HL-60/S4 treated with phorbol 12-myristate 13-acetate at 8.2 ng/mL for 4 days and 3 days (cell line): ENCODE results near the gene DEFB131B.
"Not testable (repeated sequence)": the region's sequence is repeated elsewhere in the genome, so short reads cannot be mapped to it uniquely, and the experiment has no call there.

ENCODE experiments used
- in situ Hi-C: fragments of 300-500 bp; cut with MboI; formaldehyde crosslinking; loops from 2 replicates; pipeline ENCODE4 v1.15.0; 2022; ENCODE audit warnings: low sequenced_read_pairs

Gene DEFB131B

DNA sequence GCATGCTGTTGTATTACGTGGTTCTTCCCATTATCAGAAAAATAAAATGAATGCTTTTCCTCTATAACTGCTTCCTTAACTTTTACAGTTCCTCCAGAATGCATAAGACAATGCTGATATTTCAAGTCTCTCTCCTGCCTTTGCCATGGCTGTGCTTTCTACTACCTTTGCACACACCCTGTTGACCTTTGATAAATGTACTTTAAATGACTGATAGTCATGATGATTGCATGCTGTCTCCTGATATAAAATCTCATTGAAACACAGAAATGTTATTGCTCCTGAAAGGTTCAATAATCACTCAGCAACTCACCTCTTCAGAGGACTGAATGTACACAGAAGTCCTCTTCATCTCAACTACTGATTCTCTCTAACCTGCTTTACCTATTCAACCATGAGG is at the start of gene DEFB131B:
Gene DEFB131B (plus strand): TSS at position 395 of the 400 bp plus-strand sequence. CDS start 0 bp downstream, at position 395.
- in situ Hi-C loops, result not testable (repeated sequence)

GRCh38 chr11:71829247-71829646 is 49.0 kb upstream of the DEFB131B start:
- in situ Hi-C loops, result not testable (repeated sequence)

GRCh38 chr11:71829686-71830085 is 48.6 kb upstream of the DEFB131B start:
- in situ Hi-C loops, result not testable (repeated sequence)

GRCh38 chr11:71832811-71833210 is 45.4 kb upstream of the DEFB131B start, which contains the start of gene DEFB108B:
TSS of gene DEFB108B (plus strand) at chr11:71833200. CDS start at chr11:71833200, 0 bp downstream.
- in situ Hi-C loops, result not testable (repeated sequence)

GRCh38 chr11:71842720-71843119 is 35.5 kb upstream of the DEFB131B start:
- in situ Hi-C loops, result not testable (repeated sequence)

DNA sequence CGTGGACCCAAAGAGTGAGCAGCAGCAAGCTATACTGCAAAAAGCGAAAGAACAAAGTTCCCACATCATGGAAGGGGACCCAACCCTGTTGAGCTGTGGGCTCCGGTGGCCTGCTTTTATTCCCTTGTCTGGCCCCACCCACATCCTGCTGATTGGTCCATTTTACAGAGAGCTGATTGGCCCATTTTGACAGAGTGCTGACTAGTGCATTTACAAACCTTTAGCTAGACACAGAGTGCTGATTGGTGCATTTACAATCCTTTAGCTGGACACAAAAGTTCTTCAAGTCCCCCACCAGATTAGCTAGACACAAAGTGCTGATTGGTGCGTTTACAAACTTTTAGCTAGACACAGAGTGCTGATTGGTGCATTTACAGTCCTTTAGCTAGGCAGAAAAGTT is 34.9 kb upstream of the DEFB131B start:
- in situ Hi-C loops, result not testable (repeated sequence)

- in situ Hi-C loops, result no loop called here
Measured at GRCh38 chr11:71843858-71844257, 34.4 kb upstream of the DEFB131B start.

- in situ Hi-C loops, result not testable (repeated sequence)
Measured at GRCh38 chr11:71853895-71854294, 24.4 kb upstream of the DEFB131B start.

GRCh38 chr11:71855880-71856279 is 22.4 kb upstream of the DEFB131B start:
- in situ Hi-C loops, result not testable (repeated sequence)

DNA sequence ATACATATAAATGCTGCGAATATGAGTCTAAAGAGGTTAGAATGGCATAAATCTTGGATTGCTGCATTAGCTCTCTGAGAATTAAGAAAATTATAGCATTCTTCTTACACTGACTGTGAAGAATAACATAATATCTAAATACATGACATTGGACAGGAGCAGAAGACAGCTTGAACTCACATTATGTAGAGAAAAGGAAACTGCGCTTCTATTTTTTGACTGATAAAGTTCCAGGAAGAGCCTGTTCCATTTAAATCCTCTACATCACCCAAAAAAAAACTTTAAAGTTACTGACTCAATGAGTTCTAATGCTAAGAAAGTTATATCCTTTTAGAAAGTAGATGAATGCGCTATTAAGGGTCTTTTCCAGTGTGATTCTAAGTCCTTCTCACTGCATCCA is 17.4 kb upstream of the DEFB131B start:
- in situ Hi-C loops, result not testable (repeated sequence)

GRCh38 chr11:71863978-71864627 is 14.2 kb upstream of the DEFB131B start:
- in situ Hi-C loops, result not testable (repeated sequence)

DNA sequence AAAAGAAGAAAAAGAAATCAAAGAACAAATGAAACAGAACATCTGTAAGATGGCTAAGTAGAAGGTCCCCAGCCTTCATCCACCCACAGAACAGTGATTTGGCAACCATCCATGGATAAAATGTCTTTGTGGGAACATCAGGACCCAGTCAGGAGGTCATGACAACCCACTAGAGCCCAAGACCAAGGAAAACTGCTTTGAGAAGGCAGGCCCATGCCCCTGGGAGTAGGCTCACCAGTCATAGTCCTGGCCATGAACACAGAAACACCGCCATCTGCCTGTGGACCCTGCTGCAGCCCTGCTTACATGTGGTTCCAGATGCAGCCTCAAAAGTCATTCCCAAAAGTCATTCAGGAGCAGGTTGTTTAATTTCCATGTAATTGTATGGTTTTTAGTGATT is 11.0 kb upstream of the DEFB131B start:
- in situ Hi-C loops, result not testable (repeated sequence)

GRCh38 chr11:71869931-71870330 is 8.3 kb upstream of the DEFB131B start:
- in situ Hi-C loops, result not testable (repeated sequence)

DNA sequence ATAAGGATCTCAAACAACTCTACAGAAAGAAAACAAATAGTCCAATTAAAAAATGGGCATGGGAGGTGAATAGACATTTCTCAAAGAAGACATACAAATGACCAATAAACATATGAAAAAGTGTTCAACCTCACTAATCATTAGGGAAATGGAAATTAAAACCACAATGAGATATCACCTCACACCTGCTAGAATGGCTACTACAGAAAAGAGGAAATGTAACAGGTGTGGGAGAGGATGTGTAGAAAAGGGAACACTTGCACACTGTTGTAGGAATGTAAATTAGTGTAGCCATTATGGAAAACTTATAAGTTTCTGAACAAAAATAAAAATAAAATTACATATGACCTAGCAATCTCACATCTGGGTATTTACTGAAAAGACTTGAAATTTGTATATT is 7.6 kb upstream of the DEFB131B start:
- in situ Hi-C loops, result not testable (repeated sequence)

GRCh38 chr11:71876262-71876661 is 2.0 kb upstream of the DEFB131B start:
- in situ Hi-C loops, result not testable (repeated sequence)

DNA sequence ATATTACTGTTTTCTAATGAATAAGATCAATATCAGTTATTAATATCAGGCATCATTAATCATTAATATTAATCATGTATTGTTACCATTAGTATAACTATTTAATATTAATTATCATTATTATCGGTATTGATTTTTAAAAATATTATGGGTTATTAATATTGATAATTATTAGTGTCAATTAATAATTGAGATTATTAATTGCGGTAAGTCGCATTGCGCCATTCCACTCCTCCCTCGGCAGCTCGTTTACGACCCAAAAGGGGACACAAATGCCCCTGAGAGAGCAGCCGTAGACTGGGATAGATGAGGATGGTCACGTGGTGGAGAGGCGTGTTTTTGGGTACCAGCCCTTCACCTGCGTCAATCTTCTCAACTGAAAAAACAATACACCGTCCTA is 7.6 kb downstream of the DEFB131B start:
- in situ Hi-C loops, result not testable (repeated sequence)

- in situ Hi-C loops, result not testable (repeated sequence)
Measured at GRCh38 chr11:71888335-71889010, 10.2 kb downstream of the DEFB131B start.

DNA sequence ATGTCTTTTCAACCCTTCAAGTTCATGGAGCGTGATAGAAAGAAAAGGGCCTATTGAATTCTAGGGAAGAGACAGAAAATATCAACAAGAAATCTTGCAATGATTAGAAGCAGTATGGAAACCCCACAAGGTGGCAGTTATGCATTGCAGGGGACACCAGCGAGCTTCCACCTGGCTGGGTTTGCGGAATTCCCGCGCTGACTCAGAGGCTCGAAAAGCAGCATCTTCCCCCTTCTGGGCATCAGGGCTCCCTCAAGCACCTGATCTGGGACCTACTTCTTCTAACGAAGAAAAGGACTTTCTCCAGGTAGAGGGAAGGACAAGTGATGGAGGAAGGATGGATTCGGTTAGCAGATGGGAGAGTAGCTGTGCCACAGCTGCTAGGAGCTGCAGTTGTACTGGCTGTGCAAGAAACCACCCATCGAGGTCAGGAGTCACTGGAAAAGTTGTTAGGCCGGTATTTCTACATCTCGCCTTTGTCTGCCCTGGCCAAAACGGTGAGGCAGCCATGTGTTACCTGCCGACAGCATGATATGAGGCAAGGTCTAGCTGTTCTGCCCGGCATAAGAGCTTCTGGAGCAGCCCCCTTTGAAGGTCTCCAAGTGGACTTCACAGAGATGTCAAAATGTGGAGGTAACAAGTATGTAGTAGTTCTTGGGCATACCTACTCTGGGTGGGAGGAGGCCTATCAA is 11.1 kb downstream of the DEFB131B start:
- in situ Hi-C loops, result not testable (repeated sequence)

GRCh38 chr11:71895961-71896360 is 17.7 kb downstream of the DEFB131B start:
- in situ Hi-C loops, result no loop called here

GRCh38 chr11:71901137-71901536 is 22.9 kb downstream of the DEFB131B start:
- in situ Hi-C loops, result not testable (repeated sequence)

DNA sequence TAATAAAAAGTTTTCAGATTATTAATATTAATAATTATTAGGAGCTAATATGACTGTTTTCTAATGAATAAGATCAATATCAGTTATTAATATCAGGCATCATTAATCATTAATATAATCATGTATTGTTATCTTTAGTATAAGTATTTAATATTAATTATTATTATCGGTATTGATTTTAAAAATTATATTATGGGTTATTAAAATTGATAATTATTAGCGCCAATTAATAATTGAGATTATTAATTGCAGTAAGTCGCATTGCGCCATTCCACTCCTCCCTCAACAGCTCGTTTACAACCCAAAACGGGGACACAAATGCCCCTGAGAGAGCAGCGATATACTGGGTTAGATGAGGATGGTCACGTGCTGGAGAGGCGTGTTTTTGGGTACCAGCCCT is 30.0 kb downstream of the DEFB131B start:
- in situ Hi-C loops, result no loop called here

- in situ Hi-C loops, result not testable (repeated sequence)
Measured at GRCh38 chr11:71910775-71911174, 32.5 kb downstream of the DEFB131B start.
